Liver (tissue), 9 donors: ENCODE data around the gene MAMDC2. TPM values are rescaled to one million over a fixed set of nuclear protein-coding genes. Genes with fewer than 3 reads are reported as not detected.
A peak's percentile ranks its signal among the peaks of the same experiment; 100 is the strongest.

Experiments used
- DNase-seq: peaks from one replicate; pipeline ENCODE4 v3.0.0-alpha.2; 2017; ENCODE audit warnings: low spot score
- H3K27ac ChIP-seq, 2 donors: one replicate each; pipeline ENCODE4 v1.7.0; 2013; ENCODE audit warnings: inconsistent platforms in 2 of 2, low read length in 2 of 2, control low read depth in 1 of 2, low read depth in 1 of 2, mild to moderate bottlenecking in 1 of 2
- H3K27me3 ChIP-seq, 4 donors: one replicate each; pipeline versions ENCODE4 v1.6.1 to v1.7.0; 2013; ENCODE audit warnings: low read length in 3 of 4, inconsistent platforms in 1 of 4, mild to moderate bottlenecking in 1 of 4, moderate library complexity in 1 of 4; ENCODE audit not compliant: control insufficient read depth in 4 of 4, insufficient read depth in 4 of 4
- H3K36me3 ChIP-seq, 4 donors: one replicate each; pipeline versions ENCODE4 v1.6.1 to v1.7.0; 2013; ENCODE audit warnings: low read length in 3 of 4, mild to moderate bottlenecking in 3 of 4, low read depth in 1 of 4, moderate library complexity in 1 of 4; ENCODE audit not compliant: control insufficient read depth in 4 of 4, insufficient read depth in 3 of 4
- H3K4me1 ChIP-seq, 4 donors: one replicate each; pipeline versions ENCODE4 v1.6.1 to v1.7.0; 2013; ENCODE audit warnings: low read length in 3 of 4, mild to moderate bottlenecking in 3 of 4, moderate library complexity in 1 of 4; ENCODE audit not compliant: control insufficient read depth in 4 of 4, insufficient read depth in 4 of 4
- H3K4me3 ChIP-seq, 3 donors: one replicate each; pipeline versions ENCODE4 v1.6.1 to v1.7.0; 2013; ENCODE audit warnings: low read length in 3 of 3, control low read depth in 1 of 3, low read depth in 1 of 3, mild to moderate bottlenecking in 1 of 3
- H3K9ac ChIP-seq, 2 donors: one replicate each; pipeline ENCODE4 v1.7.0; 2013; ENCODE audit warnings: low read length in 2 of 2, mild to moderate bottlenecking in 2 of 2, moderate library complexity in 2 of 2, control low read depth in 1 of 2, low read depth in 1 of 2
- H3K9me3 ChIP-seq, 4 donors: one replicate each; pipeline versions ENCODE4 v1.6.1 to v1.7.0; 2013; ENCODE audit warnings: low read length in 3 of 4; ENCODE audit not compliant: control insufficient read depth in 4 of 4
- ATF3 ChIP-seq: IDR thresholded peaks from 2 replicates; pipeline ENCODE4 v1.6.1; 2016; ENCODE audit warnings: antibody characterized with exemption
- CTCF ChIP-seq: fragments of 150-350 bp; IDR thresholded peaks from 2 replicates; pipeline ENCODE4 v1.5.1; 2017; ENCODE audit warnings: improper control_type of control experiment, low read depth, low read length; ENCODE audit not compliant: missing input control
- EGR1 ChIP-seq, 2 donors: IDR thresholded peaks; 2 replicates each; pipeline ENCODE4 v1.6.1; 2016 to 2018; ENCODE audit warnings: antibody characterized with exemption in 2 of 2, low read depth in 2 of 2
- FOXA1 ChIP-seq: IDR thresholded peaks from 2 replicates; pipeline ENCODE4 v1.6.1; 2016; ENCODE audit warnings: antibody characterized with exemption
- FOXA2 ChIP-seq: IDR thresholded peaks from 2 replicates; pipeline ENCODE4 v1.6.1; 2016; ENCODE audit warnings: antibody characterized with exemption
- GABPA ChIP-seq, 2 donors: IDR thresholded peaks in 1 of 2; conservative IDR thresholded peaks in 1 of 2; 2 replicates each; pipeline ENCODE4 v1.6.1; 2016; ENCODE audit warnings: antibody characterized with exemption in 2 of 2, mild to moderate bottlenecking in 1 of 2, moderate library complexity in 1 of 2
- HNF4A ChIP-seq, 2 donors: conservative IDR thresholded peaks; 2 replicates each; pipeline ENCODE4 v1.6.1; 2016; ENCODE audit warnings: antibody characterized with exemption in 2 of 2, mild to moderate bottlenecking in 2 of 2
- HNF4G ChIP-seq: IDR thresholded peaks from 2 replicates; pipeline ENCODE4 v1.6.1; 2016; ENCODE audit warnings: antibody characterized with exemption
- JUND ChIP-seq, 2 donors: IDR thresholded peaks; 2 replicates each; pipeline ENCODE4 v1.6.1; 2016; ENCODE audit warnings: antibody characterized with exemption in 2 of 2
- MAX ChIP-seq: IDR thresholded peaks from 2 replicates; pipeline ENCODE4 v1.6.1; 2016; ENCODE audit warnings: antibody characterized with exemption
- NR2F2 ChIP-seq: IDR thresholded peaks from 2 replicates; pipeline ENCODE4 v1.6.1; 2016; ENCODE audit warnings: antibody characterized with exemption
- RAD21 ChIP-seq, 2 donors: IDR thresholded peaks; 2 replicates each; pipeline ENCODE4 v1.6.1; 2016; ENCODE audit warnings: antibody characterized with exemption in 2 of 2, mild to moderate bottlenecking in 2 of 2
- REST ChIP-seq: IDR thresholded peaks from 2 replicates; pipeline ENCODE4 v1.6.1; 2016; ENCODE audit warnings: antibody characterized with exemption, mild to moderate bottlenecking
- RXRA ChIP-seq, 2 donors: IDR thresholded peaks; 2 replicates each; pipeline ENCODE4 v1.6.1; 2017 to 2018; ENCODE audit warnings: antibody characterized with exemption in 2 of 2, mild to moderate bottlenecking in 1 of 2
- SP1 ChIP-seq: IDR thresholded peaks from 2 replicates; pipeline ENCODE4 v1.6.1; 2018; ENCODE audit warnings: antibody characterized with exemption, mild to moderate bottlenecking
- TAF1 ChIP-seq: conservative IDR thresholded peaks from 2 replicates; pipeline ENCODE4 v1.6.1; 2016; ENCODE audit warnings: antibody characterized with exemption, mild to moderate bottlenecking
- YY1 ChIP-seq: IDR thresholded peaks from 2 replicates; pipeline ENCODE4 v1.6.1; 2016; ENCODE audit warnings: antibody characterized with exemption, mild to moderate bottlenecking
- ZBTB33 ChIP-seq: IDR thresholded peaks from 2 replicates; pipeline ENCODE4 v1.6.1; 2016; ENCODE audit warnings: antibody characterized with exemption
- WGBS: extraction: QIAGEN DNeasy Blood & Tissue Kit; methylation state at CpG from one replicate; pipeline ENCODE4 v1.1.7; 2013; 5-methylcytosine and 5-hydroxymethylcytosine counted together
- polyA plus RNA-seq, 2 donors: library from polyadenylated mRNA; stranded (reverse) in 1 of 2; unstranded in 1 of 2; fragments of 200-250 nt in 1 of 2; fragments of >200 nt in 1 of 2; fragmentation: Nextera tagmentation in 1 of 2; extraction: Ambion mirVana in 1 of 2; gene quantifications; one replicate each; pipeline versions ENCODE4 v1.2.1 to v1.2.3, GENCODE V29; 2013 to 2015
- total RNA-seq, 2 donors: library from RNA; depleted of rRNA; stranded (reverse); fragments of >200 nt; gene quantifications; one replicate each; pipeline ENCODE4 v1.2.3, GENCODE V29; 2014
- donor health status: healthy.
- donor health status: healthy.
- donor health status: healthy.
- donor health status: healthy.
- donor health status: healthy.

MAMDC2 gene
- total and polyA plus RNA-seq, 4 donors = 0.28 to 4.4 (median 1.0) TPM

- TF ChIP-seq JUND (IDR thresholded peaks at IDR 0.05) (no peak), FOXA2 (no peak), RXRA (IDR thresholded peaks at IDR 0.05) (no peak), FOXA1 (no peak), NR2F2 (no peak), TAF1 (no peak), GABPA (IDR thresholded peaks at IDR 0.05 in 1 of 2, conservative IDR thresholded peaks at IDR 0.05 in 1 of 2) (no peak), EGR1 (IDR thresholded peaks at IDR 0.05; ENCODE audit: low read depth in 2 of 2) (no peak), RAD21 (IDR thresholded peaks at IDR 0.05) (no peak), HNF4G (no peak), ZBTB33 (no peak), REST (no peak), YY1 (no peak), SP1 (no peak), ATF3 (no peak), MAX (no peak)
- peak overlapping the region in 2 of 3 donors; percentile 22 to 23 for H3K4me3 ChIP-seq
- no peaks in the 10 kb centered on the region for H3K36me3 ChIP-seq
- H3K9ac ChIP-seq = no peak overlapping the region
- no peaks in the 10 kb centered on the region for H3K27me3 ChIP-seq
- H3K27ac ChIP-seq = no peak overlapping the region
- DNase-seq = no peak
- no peaks in the 10 kb centered on the region for H3K4me1 ChIP-seq
- WGBS = 62% methylated on average over 3 of the region's 3 CpGs
- H3K9me3 ChIP-seq = peaks cover 0 to 6% (median 2%) of the 10 kb centered on the region in 4 donors
These were observed 161.8 kb downstream of the MAMDC2 start for GRCh38 chr9:70205366-70206020.

GRCh38 chr9:70217029-70217428, 173.4 kb downstream of the MAMDC2 start:
- Histone ChIP-seq H3K4me3 (no peak overlapping the region), H3K27ac (no peak overlapping the region), H3K4me1 (no peaks in the 10 kb centered on the region), H3K9me3 (peaks cover 2 to 7% (median 3%) of the 10 kb centered on the region in 4 donors), H3K36me3 (peaks cover 0 to 9% (median 5%) of the 10 kb centered on the region in 4 donors), H3K9ac (no peak overlapping the region), H3K27me3 (no peaks in the 10 kb centered on the region)
- no peak for TF ChIP-seq CTCF
- no peak for TF ChIP-seq ZBTB33
- no peak for TF ChIP-seq YY1
- no peak for TF ChIP-seq REST
- no peak for TF ChIP-seq HNF4A (conservative IDR thresholded peaks at IDR 0.05)
- WGBS = 87% methylated on average over 16 of the region's 16 CpGs
- no peak for DNase-seq
